ENCODE data around the gene GRK3. TPM values are rescaled to one million over a fixed set of nuclear protein-coding genes. Genes with fewer than 3 reads are reported as not detected.

Gene GRK3
- total and polyA plus RNA-seq, 8 donors = 18.4 to 33.9 (median 23.8) TPM

GRCh38 chr22:25698978-25699377 lies 134.5 kb downstream of the GRK3 start:
- Histone ChIP-seq H3K9me3 (no peaks in the 10 kb centered on the region), H3K27me3 (no peaks in the 10 kb centered on the region), H3K4me1 (peaks cover 0 to 3% of the 10 kb centered on the region in 2 donors), H3K27ac (no peak overlapping the region), H3K36me3 (peaks cover 0 to 60% of the 10 kb centered on the region in 2 donors), H3K4me3 (no peak overlapping the region)
- intact Hi-C loops (cut with DNase I) = no loop called here
- no peak for DNase-seq
- no peak for ATAC-seq
- TF ChIP-seq CTCF (IDR thresholded peaks at IDR 0.05) = no peak

DNA sequence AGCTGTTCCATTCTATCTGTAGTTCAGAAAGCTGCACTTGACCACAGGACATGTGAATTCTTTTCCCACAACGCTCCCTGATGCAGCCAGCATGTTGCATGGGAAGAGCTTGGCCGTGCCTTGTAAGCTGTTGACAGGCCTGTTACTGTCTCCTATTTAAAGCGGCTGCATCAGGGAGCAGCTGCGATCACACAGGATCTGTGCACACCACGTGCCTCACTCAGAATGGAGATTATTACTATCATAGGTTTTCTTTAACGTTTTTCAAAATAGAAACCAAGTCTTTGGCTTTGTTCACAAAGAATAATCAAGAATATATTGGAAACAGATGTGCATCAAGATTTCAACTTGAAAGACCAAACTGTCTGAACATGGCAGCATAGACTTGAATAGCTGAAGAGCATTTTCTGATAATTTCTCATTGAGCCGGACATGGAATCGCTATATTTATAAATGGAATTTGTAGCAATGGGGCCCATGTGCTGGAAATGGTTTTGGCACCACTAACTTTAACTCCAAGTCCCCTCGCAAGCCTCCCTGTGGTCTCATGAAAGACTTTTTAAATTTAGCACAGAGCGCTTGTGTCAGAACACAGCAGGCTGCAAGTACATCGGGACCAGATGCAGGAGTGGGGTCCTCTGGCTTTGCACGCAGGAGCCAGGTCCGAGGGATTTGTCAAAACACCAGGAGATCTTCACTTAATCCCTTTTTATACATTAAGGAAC lies 136.7 kb downstream of the GRK3 start:
- Histone ChIP-seq H3K4me3 (no peak overlapping the region), H3K36me3 (peaks cover 0 to 58% of the 10 kb centered on the region in 2 donors), H3K27ac (no peak overlapping the region), H3K9me3 (no peaks in the 10 kb centered on the region), H3K4me1 (peaks cover 0 to 3% of the 10 kb centered on the region in 2 donors), H3K27me3 (no peaks in the 10 kb centered on the region)
- DNase-seq = peak in 3 of 4 donors; percentile 51 to 89 (median 77)
- intact Hi-C loops (cut with DNase I) = loop anchor here in 1 of 2 donors (5.0 kb wide), 1 partner anchor 239 kb away; no protein-coding TSS in a partner anchor
- TF ChIP-seq CTCF (IDR thresholded peaks at IDR 0.05) = no peak
- peak; percentile 69 for ATAC-seq

DNA sequence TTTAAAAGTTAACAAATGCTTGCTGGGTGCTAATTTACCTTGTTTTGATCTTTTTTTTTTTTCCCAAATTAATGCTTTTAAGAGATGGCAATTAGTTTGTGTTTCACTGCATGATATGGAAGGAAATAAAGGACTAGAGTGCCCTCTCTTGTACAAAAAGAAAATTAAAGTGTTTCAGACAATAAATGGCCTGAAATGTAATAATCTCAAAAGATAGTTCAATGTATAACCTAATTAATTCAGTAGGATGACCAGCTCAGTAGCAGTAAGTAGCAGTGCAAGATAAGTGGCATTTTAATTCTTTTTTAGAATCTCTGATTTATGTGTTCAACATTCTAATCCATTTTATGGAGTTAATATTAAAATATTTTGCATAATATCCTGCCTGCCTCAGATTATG lies 137.6 kb downstream of the GRK3 start:
- DNase-seq = no peak
- intact Hi-C loops (cut with DNase I) = loop anchor here in 1 of 2 donors (5.0 kb wide), 1 partner anchor 240 kb away; no protein-coding TSS in a partner anchor
- ATAC-seq = peak; percentile 63
- Histone ChIP-seq H3K4me1 (no peaks in the 10 kb centered on the region), H3K4me3 (no peak overlapping the region), H3K27me3 (no peaks in the 10 kb centered on the region), H3K9me3 (no peaks in the 10 kb centered on the region), H3K27ac (no peak overlapping the region), H3K36me3 (peaks cover 0 to 54% of the 10 kb centered on the region in 2 donors)
- TF ChIP-seq CTCF (IDR thresholded peaks at IDR 0.05) = peak in 1 of 2 donors; percentile 31

GRCh38 chr22:25702571-25703167 lies 138.2 kb downstream of the GRK3 start:
- Histone ChIP-seq H3K4me1 (no peaks in the 10 kb centered on the region), H3K4me3 (no peak overlapping the region), H3K27me3 (no peaks in the 10 kb centered on the region), H3K36me3 (peaks cover 0 to 55% of the 10 kb centered on the region in 2 donors), H3K9me3 (no peaks in the 10 kb centered on the region), H3K27ac (no peak overlapping the region)
- TF ChIP-seq CTCF (IDR thresholded peaks at IDR 0.05) = no peak
- intact Hi-C loops (cut with DNase I) = loop anchor here in 1 of 2 donors (5.0 kb wide), 1 partner anchor 240 kb away; no protein-coding TSS in a partner anchor
- no peak for ATAC-seq
- no peak for DNase-seq

DNA sequence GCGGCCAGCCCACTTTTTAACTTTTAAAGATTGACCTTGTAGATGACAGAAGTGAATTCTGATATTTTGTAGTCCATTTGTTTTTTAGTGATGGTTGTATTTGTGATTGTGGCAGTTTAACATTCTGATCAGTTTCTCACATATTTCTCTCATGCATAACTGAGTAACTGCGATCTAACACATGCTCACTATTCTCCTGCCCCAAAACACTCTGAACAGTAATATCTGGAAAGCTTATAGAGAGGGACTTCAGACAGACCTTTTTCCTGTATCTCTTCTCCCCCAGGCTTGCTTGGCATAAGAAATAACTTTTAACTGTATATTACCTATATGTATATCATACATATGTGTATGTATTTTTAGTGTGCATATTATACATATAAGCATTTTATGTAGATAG lies 140.2 kb downstream of the GRK3 start:
- TF ChIP-seq CTCF (IDR thresholded peaks at IDR 0.05) = no peak
- Histone ChIP-seq H3K4me1 (no peaks in the 10 kb centered on the region), H3K27ac (no peak overlapping the region), H3K4me3 (no peak overlapping the region), H3K27me3 (no peaks in the 10 kb centered on the region), H3K36me3 (peaks cover 0 to 57% of the 10 kb centered on the region in 2 donors), H3K9me3 (no peaks in the 10 kb centered on the region)
- intact Hi-C loops (cut with DNase I) = loop anchor here in 1 of 2 donors (5.0 kb wide), 1 partner anchor 242 kb away; no protein-coding TSS in a partner anchor
- ATAC-seq (no peak), DNase-seq (no peak)
